Stimulated activated CD8-positive, alpha-beta memory T cell treated with anti-CD3 and anti-CD28 coated beads, Interleukin-4, amount 100 ng/mL, for 24 hours (primary cell): Measurements from ENCODE around the gene KCNN1.
A peak's percentile ranks its signal among the peaks of the same experiment; 100 is the strongest.
"Not testable (repeated sequence)": the region's sequence is repeated elsewhere in the genome, so short reads cannot be mapped to it uniquely, and the experiment has no call there.

ENCODE experiments used
- DNase-seq: peaks from one replicate; pipeline ENCODE4 v3.0.0-alpha.2; 2020; ENCODE audit warnings: low read depth

KCNN1 gene

GRCh38 chr19:17966550-17967256 is at the start of gene KCNN1:
Gene KCNN1, plus strand, starts transcription at chr19:17967107. Its CDS starts 6,782 bp downstream, at chr19:17973889.
- DNase-seq: no peak

GRCh38 chr19:17918151-17918550 is 48.8 kb upstream of the KCNN1 start:
- DNase-seq: not testable (repeated sequence)

- not testable (repeated sequence) for DNase-seq
Observed at GRCh38 chr19:17919122-17919521, 47.8 kb upstream of the KCNN1 start.

- no peak for DNase-seq
Observed at GRCh38 chr19:17920527-17920926, 46.4 kb upstream of the KCNN1 start.

- DNase-seq: no peak
Observed at GRCh38 chr19:17922138-17922537, 44.8 kb upstream of the KCNN1 start.

GRCh38 chr19:17926044-17926443 is 40.9 kb upstream of the KCNN1 start:
- no peak for DNase-seq

GRCh38 chr19:17929056-17929455 is 37.9 kb upstream of the KCNN1 start:
- no peak for DNase-seq

GRCh38 chr19:17931532-17932191 is 35.2 kb upstream of the KCNN1 start:
- DNase-seq: no peak

GRCh38 chr19:17932485-17933338 is 34.2 kb upstream of the KCNN1 start, which contains the start of gene CCDC124:
Gene CCDC124, plus strand, starts transcription at chr19:17933015. Its CDS starts 3,406 bp downstream, at chr19:17936421.
- DNase-seq: peak; percentile 86

- no peak for DNase-seq
Observed at GRCh38 chr19:17933414-17934129, 33.3 kb upstream of the KCNN1 start.

- DNase-seq: no peak
Observed at GRCh38 chr19:17936379-17936778, 30.5 kb upstream of the KCNN1 start.

- no peak for DNase-seq
Observed at GRCh38 chr19:17937371-17937900, 29.5 kb upstream of the KCNN1 start.

GRCh38 chr19:17938092-17938845 is 28.6 kb upstream of the KCNN1 start:
- peak; percentile 73 for DNase-seq

GRCh38 chr19:17942181-17942580 is 24.7 kb upstream of the KCNN1 start:
- DNase-seq: no peak

GRCh38 chr19:17942582-17943273 is 24.2 kb upstream of the KCNN1 start:
- DNase-seq: no peak

- no peak for DNase-seq
Observed at GRCh38 chr19:17943274-17944221, 23.4 kb upstream of the KCNN1 start.

GRCh38 chr19:17944301-17944700 is 22.6 kb upstream of the KCNN1 start:
- no peak for DNase-seq

GRCh38 chr19:17946965-17947784 is 19.7 kb upstream of the KCNN1 start:
- DNase-seq: no peak
